PC-9 (cell line): ENCODE results near the gene EIF5AL1.

Experiments
- CTCF ChIP-seq: fragments of 200-600 bp; sonication (generic); conservative IDR thresholded peaks from 2 replicates; pipeline ENCODE4 v1.6.1; 2017; ENCODE audit warnings: mixed run types, antibody characterized with exemption, mild to moderate bottlenecking, moderate library complexity
- EZH2 ChIP-seq: fragments of 200-600 bp; sonication (generic); IDR thresholded peaks from 2 replicates; pipeline ENCODE4 v1.8.0; 2017; ENCODE audit warnings: antibody characterized with exemption, low read depth

- TF ChIP-seq CTCF: no peak
- TF ChIP-seq EZH2: no peak
These were observed 4.7 kb upstream of the EIF5AL1 start for GRCh38 chr10:79507440-79508167.
